Measurements from ENCODE around the gene P2RX1.
A peak's percentile ranks its signal among the peaks of the same experiment; 100 is the strongest.

Gene P2RX1

GRCh38 chr17:3915995-3916696, at the start of gene P2RX1:
TSS of gene P2RX1 (minus strand) at chr17:3916465. CDS start at chr17:3916225, 240 bp downstream.
- DNase-seq (ENCODE audit: low read depth), result no peak

- peak; percentile 56 for DNase-seq (ENCODE audit: low read depth)
These were observed 49.0 kb upstream of the P2RX1 start for GRCh38 chr17:3965118-3965800.

- DNase-seq (ENCODE audit: low read depth), result peak; percentile 54
These were observed 48.2 kb upstream of the P2RX1 start, which contains the start of gene ATP2A3 for GRCh38 chr17:3964203-3965117. TSS of gene ATP2A3 (minus strand) at chr17:3964437. CDS start at chr17:3964291, 146 bp downstream.

- peak; percentile 24 for DNase-seq (ENCODE audit: low read depth)
These were observed 47.3 kb upstream of the P2RX1 start for GRCh38 chr17:3963237-3964201.

- DNase-seq (ENCODE audit: low read depth), result no peak
These were observed 46.6 kb upstream of the P2RX1 start for GRCh38 chr17:3962965-3963236.

- no peak for DNase-seq (ENCODE audit: low read depth)
These were observed 46.1 kb upstream of the P2RX1 start for GRCh38 chr17:3962217-3962964.

- DNase-seq (ENCODE audit: low read depth), result no peak
These were observed 45.3 kb upstream of the P2RX1 start for GRCh38 chr17:3961564-3962047.

- DNase-seq (ENCODE audit: low read depth), result no peak
These were observed 44.5 kb upstream of the P2RX1 start for GRCh38 chr17:3960764-3961163.

- DNase-seq (ENCODE audit: low read depth), result no peak
These were observed 43.8 kb upstream of the P2RX1 start for GRCh38 chr17:3959921-3960601.

- DNase-seq (ENCODE audit: low read depth), result no peak
These were observed 43.1 kb upstream of the P2RX1 start for GRCh38 chr17:3959295-3959899.

- DNase-seq (ENCODE audit: low read depth), result no peak
These were observed 41.7 kb upstream of the P2RX1 start for GRCh38 chr17:3957735-3958599.

- no peak for DNase-seq (ENCODE audit: low read depth)
These were observed 40.7 kb upstream of the P2RX1 start for GRCh38 chr17:3956983-3957382.

- no peak for DNase-seq (ENCODE audit: low read depth)
These were observed 40.2 kb upstream of the P2RX1 start for GRCh38 chr17:3956327-3956957.

GRCh38 chr17:3955673-3955988, 39.4 kb upstream of the P2RX1 start:
- DNase-seq (ENCODE audit: low read depth), result no peak

GRCh38 chr17:3954976-3955672, 38.9 kb upstream of the P2RX1 start:
- DNase-seq (ENCODE audit: low read depth), result no peak

GRCh38 chr17:3954086-3954485, 37.8 kb upstream of the P2RX1 start:
- no peak for DNase-seq (ENCODE audit: low read depth)

GRCh38 chr17:3953542-3953941, 37.3 kb upstream of the P2RX1 start:
- no peak for DNase-seq (ENCODE audit: low read depth)

- no peak for DNase-seq (ENCODE audit: low read depth)
These were observed 35.9 kb upstream of the P2RX1 start for GRCh38 chr17:3952186-3952585.
